Fibroblast of skin of right quadriceps (primary cell): ENCODE data around the gene YWHAG.
"Not testable (repeated sequence)": the region's sequence is repeated elsewhere in the genome, so short reads cannot be mapped to it uniquely, and the experiment has no call there.

ENCODE experiments used
- DNase-seq: peaks from one replicate; pipeline ENCODE4 v3.0.0-alpha.2; 2013

Gene YWHAG

DNA sequence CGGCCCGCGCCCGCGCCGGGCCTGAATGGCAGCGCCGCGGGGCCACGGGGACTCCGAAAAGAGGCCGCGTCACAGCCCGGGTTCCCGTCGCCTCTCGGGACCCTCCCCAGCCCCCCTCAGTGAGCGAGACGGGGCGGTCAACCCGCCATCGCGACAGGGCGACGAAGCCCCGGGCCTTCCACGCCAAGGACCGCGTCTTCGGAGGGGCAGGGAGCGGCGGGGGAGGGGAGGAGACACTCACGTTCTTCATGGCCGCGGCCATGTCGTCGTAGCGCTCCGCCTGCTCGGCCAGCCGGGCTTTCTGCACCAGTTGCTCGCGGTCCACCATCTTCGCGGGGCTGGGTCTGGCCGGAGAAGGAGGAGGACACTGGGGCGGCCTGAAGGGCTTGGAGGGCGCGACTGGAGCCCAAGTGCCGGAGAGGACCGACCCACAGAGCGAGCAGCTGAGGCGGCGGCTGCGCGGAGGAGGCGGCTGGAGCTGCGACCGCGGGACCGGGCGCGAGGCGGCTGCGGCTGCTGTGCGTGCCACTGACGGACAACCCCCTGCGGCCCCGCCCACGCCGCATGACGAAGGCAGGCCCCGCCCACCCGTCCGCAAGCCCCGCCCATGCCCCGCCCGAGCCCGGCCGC, at the start of gene YWHAG:
TSS of gene YWHAG (minus strand) at position 511 of the 630 bp plus-strand sequence. CDS start at position 328, 183 bp downstream.
- DNase-seq, result no peak

DNA sequence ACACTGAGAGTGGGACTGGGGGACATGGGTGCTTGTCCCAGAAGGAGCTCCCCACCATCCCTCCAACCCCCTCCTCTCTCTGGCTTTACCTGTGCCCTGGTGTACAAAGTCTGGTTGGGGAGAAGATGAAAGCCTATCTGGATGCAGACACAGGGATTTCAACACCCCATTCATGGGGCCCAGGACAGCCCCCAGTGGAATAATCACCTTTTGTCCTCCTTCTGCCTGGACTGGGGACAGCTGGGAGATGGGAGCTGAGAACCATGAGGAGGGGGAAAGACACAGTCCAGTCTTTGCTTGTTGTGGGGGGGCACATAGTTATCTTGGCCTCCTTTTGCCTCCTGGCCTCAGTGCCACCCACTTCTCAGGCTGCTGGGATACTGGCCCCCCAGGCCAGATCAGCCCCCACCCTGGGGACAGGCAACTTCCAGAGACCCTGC, 49.4 kb upstream of the YWHAG start:
- DNase-seq, result no peak

DNA sequence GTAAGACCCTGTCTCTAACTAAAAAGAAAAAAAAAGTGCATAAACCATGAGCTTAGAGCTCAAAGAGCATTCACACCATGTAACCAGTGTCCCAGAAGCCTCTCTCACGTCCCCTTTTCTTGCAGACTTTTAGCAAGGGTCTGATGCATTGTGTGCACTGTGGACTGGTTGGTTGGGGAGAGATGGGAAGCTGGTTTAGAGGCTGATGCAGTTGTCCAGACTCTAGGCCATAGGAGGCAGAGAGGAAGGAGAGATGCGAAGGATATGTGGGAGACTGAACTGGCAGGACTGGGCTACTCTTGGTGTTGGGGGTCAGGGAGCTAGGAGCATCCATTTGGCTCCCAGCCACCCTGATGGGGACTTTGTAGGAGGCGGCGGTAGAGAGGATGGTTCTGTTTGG, 48.9 kb upstream of the YWHAG start:
- DNase-seq, result no peak

DNA sequence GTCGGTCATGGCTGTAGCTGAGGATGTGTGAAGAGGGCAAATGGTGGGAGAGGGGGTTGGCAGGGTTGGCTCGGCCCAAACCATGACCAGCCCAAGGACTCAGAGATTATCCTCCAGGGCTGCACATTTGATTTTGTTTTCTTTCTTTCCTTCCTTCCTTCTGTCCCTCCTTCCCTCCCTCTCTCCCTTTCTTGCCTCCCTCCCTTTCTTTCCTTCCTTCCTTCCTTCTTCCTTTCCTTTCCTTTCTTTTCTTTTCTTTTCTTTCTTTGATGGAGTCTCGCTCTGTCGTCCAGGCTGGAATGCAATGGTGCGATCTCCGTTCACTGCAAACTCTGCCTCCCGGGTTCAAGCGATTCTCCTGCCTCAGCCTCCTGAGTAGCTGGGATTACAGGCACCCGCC, 46.9 kb upstream of the YWHAG start:
- DNase-seq, result no peak

DNA sequence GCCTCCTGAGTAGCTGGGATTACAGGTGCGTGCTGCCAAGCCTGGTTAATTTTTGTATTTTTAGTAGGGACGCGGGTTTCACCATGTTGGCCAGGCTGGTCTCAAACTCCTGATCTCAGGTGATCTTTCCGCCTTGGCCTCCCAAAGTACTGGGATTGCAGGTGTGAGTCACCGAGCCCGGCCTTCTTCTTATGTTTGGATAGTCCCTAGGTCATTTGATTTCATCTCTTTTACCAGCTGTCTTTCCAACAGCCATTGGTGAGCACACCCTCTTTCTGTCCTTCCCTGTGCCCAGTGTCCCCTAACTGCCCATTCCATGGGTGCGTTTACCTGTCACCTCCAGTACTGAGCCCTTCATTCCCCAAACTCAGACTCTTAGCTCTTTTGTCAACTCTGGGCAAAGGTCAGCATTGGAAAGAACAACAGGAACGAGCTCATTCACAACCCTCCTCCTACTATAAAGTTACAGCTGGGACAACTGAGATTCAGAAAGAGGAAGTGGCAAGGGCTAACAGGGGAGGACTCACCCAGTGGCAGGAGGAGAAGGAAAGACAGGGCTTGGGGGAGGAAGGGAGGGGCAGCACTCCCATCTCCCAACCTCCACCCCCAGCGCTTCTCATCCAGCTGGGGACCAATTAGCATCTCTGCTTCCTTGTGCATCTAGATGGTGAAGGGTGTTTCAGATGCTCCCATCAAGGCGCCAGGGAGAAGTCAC, 45.1 kb upstream of the YWHAG start:
- no peak for DNase-seq

DNA sequence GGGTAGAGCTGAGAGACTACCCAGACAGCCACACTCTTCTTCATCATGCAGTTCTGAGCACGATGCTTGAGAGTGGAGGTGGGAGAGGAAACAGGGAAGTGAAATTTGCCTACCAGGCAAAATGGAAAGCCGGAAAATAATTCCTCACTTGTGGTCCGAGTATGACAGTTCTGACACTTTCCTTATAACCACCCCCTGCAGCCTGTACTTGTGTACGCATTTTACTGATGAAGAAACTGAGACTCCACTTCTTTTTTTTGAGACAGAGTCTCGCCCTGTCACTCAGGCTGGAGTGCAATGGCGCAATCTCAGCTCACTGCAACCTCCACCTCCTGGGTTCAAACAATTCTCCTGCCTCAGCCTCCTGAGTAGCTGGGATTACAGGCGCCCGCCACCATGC, 44.3 kb upstream of the YWHAG start:
- not testable (repeated sequence) for DNase-seq

DNA sequence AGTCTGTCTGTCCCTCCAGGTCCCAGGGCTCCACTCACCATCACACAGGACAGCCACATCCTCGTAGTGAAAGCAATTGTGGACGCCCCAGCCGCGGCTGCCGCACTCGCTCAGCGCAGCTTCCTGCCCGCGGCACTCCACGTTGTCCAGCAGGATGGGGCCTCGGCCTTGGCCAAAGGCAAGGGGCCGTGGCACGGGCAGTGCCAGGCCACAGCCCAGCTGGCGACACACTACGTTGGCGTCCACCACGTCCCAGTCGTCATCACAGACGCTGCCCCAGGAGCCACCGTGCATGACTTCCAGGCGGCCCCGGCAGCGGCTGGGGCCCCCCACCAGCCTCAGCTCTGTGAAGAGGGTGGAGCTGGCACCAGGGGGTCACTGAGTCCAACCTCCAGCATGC, 41.5 kb upstream of the YWHAG start:
- DNase-seq, result no peak

DNA sequence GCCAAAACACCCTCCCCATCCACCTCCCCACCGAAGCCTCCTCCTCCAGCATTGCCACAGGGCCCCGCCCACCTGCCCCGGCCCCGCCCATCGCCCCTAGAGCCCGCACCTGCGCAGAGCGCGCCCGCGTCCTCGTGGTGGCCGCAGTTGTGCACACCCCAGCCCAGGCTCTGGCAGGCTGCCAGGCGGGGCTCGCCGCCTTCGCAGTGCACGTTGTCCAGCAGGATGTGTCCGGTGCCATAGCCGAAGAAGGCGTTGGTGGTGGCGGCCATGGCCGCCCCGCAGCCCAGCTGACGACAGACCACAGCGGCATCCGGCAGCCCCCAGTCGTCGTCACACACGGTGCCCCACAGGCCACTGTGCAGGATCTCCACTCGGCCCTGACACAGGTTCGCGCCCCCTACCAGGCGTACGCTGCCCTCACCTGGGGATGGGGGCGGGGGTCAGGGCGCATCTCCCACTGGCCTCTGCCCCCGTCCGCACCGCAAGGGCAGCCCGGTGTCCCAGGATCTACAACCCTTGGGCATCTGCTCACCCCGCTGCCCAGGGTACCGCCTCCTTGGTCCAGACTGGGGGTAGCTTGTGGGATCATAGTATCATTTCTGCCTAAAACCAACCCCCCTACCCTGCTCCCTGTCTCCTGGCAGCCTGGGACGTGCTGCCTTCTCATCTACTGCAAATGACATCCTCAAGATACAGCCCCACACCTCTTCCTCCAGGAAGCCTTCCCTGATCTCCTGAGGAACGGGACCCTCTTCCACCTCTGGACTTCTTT, 38.8 kb upstream of the YWHAG start:
- DNase-seq, result peak; percentile 52

DNA sequence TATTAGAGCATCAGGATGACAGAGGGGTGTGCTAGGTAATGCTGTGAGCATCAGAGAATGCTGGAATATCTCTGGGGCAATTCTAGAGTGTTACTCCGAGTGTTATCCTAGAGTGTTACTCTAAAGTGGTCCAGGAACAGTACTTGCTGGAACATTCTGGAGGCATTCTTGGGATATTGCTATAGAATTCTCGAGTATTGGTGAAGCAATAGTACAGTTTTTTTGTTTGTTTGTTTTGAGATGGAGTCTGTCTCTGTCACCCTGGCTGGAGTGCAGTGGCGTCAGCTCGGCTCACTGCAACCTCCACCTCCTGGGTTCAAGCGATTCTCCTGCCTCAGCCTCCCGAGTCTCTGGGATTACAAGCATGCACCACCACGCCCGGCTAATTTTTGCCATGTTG, 38.1 kb upstream of the YWHAG start:
- DNase-seq, result no peak

DNA sequence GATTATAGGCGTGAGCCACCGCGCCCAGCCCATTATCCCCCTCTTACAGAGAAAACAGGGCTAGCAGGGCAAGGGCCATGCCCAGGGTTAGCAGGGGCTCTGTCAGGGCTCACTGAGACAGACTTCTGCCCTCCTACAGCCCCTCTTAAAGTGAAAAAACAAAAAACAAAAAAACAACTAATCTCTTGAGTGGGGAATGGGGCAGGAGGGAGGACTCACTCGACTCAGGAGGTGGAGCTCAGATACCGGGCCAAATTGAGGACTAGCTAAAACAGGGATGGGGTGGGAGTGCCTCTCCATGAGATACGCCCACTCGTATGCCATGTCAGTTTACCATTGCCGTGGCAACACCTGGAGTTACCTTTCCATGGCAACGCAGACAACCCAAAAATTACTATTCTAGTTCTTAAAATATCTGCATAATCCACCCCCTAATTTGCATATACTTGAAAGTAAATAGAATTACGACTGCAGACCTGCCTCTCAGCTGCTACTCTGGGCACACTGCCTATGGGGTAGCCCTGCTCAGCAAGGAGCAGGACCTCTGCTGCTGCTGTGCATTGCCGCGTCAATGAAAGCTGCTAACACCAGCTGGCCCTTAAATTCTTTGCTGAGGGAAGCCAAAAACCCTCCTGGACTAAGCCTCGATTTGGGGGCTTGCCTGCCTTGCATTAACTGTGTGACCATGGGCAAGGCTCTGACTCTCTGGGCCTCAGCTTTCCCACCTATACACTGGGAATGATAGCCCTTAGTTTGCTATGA, 37.4 kb upstream of the YWHAG start:
- DNase-seq, result no peak

DNA sequence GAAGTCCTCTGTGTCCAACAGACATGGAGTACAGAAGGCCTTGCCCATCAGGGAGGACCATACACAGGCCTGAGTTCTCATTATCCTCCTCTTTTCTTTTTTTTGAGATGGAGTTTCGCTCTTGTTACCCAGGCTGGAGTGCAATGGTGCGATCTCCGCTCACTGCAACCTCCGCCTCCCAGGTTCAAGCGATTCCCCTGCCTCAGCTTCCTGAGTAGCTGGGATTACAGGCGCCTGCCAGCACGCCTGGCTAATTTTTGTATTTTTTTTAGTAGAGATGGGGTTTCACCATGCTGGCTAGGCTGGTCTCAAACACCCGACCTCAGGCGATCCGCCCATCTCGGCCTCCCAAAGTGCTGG, 36.8 kb upstream of the YWHAG start:
- DNase-seq, result not testable (repeated sequence)

DNA sequence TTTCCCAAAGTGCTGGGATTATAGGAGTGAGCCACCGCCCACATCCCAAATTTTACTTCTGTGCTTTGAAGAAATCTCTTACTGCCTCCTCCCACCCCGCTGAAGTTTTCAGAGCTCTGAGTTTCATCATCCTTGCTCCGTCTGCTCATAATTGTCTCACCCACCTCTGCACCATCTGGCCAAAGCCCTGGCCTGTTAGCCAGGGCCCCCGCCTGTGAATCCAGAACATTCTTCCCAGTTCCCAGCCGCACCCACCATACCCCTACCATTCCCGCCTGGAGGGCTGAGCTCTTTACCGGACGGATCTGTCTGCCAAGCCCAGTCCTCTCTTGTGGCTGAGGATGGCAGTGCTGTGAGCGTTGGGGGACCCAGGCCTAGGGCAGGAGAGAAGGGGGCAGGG, 36.2 kb upstream of the YWHAG start:
- DNase-seq, result no peak

DNA sequence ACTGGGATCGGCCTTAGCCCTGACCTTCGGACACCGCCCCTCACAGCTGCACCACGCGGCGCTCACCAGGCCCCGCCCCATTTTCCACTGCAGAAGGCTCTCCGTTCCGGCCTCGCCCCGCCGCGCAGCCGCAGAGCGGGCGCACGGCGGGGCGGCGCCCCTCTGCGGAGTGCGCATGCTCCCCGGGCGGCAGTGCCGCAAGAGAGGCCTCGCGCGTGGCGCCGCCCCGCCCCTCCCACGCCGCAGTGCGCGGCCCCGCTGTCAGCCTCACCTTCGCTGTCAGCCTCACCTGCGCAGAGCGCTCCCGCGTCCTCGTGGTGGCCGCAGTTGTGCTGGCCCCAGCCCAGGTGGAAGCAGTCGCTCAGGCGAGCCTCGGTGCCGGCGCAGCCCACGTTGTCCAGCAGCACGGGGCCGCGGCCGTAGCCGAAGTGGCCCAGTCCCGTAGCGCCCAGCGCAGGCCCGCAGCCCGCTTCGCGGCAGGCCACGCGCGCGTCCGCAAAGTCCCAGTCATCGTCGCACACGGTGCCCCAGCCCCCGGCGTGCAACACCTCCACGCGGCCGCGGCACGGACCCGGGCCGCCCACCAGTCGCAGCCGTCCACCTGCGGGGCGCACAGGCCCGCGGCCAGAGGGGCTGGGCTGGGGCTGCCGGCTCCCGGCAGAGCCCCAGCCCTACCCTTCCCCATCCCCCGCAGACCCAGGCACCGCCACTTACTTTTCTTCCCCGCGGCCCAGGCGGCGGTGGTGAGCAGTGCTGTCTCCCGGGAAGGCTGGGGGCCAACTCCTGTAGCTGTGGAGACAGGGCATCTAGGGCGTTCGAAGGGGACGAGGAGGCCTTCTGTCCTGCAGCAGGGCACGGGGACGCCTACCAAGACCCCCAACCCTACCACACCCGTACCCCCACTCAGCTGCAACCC, 34.6 kb upstream of the YWHAG start:
- peak; percentile 81 for DNase-seq

DNA sequence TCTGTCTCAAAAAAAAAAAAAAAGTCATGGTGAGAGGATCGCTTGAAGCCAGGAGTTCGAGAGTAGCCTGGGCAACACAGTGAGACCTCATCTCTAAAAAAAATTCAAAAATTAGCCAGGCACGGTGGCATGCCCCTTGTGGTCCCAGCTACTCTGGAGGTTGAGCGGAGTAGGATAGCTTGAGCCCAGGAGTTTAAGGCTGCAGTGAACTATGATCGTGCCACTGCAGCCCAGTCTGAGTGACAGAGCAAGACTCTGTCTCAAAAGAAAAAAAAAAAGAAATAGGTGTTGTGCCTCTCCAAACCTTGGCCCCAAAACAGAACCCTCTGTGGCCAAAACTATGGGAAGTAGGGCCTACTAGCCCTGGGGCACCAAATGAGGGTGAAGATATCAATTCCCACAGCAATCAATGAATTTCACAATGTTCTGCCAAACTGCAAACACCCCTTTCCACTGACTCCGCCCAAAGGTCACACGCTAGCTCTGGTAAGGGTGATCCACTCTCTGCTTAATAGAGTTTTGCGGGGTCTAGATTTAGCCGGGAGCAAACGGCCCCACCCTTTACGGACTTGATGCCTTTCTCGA, 33.8 kb upstream of the YWHAG start:
- no peak for DNase-seq

DNA sequence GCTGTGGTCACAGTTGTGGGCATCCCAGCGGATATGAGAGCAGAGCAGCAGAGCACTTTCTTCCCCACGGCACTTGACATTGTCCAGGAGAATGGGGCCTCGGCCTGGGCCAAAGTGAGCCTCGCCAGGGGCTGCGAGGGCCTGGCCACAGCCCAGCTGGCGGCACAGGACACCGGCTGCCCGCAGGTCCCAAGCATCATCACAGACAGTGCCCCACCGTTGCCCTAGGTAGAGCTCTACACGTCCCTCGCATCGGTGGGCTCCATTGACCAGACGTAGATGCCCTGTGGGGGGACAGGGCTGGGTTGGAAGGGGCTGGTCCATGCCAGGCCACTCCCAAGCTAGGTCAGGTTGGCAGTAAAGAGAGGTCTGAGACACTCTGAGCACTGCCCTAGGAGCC, 31.3 kb upstream of the YWHAG start:
- DNase-seq, result no peak

DNA sequence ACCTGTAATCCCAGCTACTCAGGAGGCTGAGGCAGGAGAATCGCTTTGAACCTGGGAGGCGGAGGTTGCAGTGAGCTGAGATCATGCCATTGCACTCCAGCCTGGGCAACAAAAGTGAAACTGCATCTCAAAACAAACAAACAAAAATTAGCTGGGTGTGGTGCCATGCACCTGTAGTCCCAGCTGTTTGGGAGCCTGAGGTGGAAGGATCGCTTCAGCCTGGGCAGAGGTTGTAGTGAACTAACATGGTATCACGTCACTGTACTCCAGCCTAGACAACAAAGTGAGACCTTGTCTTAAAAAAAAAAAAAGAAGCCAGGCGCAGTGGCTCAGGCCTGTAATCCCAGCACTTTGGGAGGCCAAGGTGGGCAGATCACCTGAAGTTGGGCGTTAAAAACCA, 29.0 kb upstream of the YWHAG start:
- not testable (repeated sequence) for DNase-seq

DNA sequence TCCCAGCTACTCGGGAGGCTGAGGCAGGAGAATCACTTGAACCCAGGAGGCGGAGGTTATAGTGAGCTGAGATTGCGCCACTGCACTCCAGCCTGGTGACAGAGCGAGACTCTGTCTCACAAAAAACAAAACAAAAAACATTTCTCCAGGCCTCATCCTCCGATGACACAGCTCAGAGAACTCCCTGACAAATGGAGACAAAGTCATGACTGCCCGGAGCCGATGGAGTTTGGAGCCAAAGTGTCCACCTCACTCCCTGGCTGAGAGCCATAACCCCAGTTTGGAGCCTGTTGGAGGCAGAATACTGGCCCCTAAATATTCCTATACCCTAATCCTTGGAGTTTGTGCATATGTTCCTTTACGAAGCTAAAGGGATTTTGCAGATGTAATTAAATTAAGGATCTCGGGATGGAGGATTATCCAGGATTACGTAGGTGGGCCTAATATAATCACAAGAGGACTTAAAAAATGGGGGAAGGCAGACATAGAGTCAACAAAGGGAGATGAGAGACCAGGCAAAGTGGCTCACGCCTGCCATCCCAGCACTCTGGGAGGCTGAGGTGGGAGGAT, 28.0 kb upstream of the YWHAG start:
- peak; percentile 23 for DNase-seq

DNA sequence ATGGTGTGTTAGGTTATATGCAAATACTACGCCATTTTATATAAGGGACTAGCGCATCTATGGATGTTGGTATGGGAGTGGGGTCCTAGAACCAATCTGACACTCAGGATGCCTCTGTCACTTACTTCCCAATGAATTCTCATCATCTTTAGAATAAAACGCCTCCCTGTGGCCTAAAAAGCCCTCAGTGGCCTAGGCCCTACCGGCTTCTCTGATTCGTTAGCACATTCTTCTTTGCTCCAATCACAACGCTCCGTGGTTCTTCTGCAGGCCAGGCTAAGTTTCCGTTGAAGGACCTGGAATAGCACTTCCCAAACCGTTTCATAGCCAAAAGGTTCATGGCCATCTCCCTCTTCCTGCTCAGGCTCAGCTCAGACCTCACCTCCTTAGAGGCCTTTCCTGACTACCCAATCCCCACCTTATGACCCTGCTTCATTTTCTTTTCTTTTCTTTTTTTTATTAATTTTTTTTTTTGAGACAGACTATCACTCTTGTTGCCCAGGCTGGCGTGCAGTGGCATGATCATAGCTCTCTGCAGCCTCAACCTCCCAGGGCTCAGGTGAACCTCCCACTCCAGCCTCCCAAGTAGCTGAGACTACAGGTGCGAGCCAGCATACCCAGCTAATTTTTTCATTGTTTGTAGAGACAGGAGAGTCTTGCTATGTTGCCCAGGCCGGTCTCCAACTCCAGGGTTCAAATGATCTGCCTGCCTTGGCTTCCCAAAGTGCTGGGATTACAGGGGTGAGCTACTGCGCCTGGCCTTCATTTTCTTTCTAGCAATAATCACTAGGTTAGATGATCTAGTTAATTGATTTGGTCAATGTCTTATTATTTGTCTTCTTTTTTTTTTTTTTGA, 24.5 kb upstream of the YWHAG start:
- DNase-seq, result peak; percentile 27

DNA sequence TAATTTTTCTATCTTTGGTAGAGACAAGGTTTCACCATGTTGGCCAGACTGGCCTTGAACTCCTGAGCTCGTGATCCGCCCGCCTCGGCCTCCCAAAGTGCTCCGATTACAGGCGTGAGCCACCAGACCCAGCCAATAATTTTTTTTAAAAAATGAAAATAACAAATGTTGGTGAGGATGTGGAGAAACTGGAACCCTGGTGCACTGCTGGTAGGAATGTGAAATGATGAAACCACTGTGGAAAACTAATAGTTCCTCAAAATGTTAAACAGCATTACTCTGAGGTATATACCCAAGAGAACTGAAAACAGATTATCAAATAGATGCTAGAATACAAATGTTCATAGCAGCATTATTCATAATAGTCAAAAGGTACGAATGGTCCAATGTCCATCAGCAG, 23.0 kb upstream of the YWHAG start:
- no peak for DNase-seq

DNA sequence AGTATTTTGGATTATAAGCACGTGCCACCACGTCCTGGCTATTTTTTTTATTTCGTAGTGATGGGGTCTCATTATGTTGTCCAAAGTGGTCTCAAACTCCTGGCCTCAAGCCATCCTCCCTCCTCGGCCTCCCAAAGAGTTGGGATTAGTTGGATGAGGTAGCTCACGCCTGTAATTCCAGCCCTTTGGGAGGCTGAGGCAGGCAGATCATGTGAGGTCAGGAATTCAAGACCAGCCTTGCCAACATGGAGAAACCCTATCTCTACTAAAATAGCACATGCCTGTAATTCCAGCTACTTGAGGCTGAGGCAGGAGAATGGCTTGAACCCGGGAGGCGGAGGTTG, 21.8 kb upstream of the YWHAG start:
- peak; percentile 30 for DNase-seq
